ENCODE measurements around the gene ISM1.

Gene ISM1

GRCh38 chr20:13290724-13291123 is 69.7 kb downstream of the ISM1 start:
- ChIA-PET CTCF (interaction anchor here (1.1 to 1.7 kb wide), 3 partner anchors 12 to 367 kb away, joined by 3 to 4 read pairs (median 3); no protein-coding TSS in a partner anchor), POLR2A (no interaction called here)
- no peak for TF ChIP-seq CTCF (IDR thresholded peaks at IDR 0.05; ENCODE audit: control extremely low read depth, extremely low read depth, low read depth, missing control alignments)
- DNase-seq (ENCODE audit: extremely low spot score) = no peak

- ChIA-PET POLR2A (no interaction called here), CTCF (interaction anchor here (1.1 to 1.7 kb wide), 4 partner anchors 12 to 367 kb away, joined by 3 to 7 read pairs (median 4); no protein-coding TSS in a partner anchor)
These were observed 70.1 kb downstream of the ISM1 start for GRCh38 chr20:13291157-13291556.

GRCh38 chr20:13292201-13292885 is 71.3 kb downstream of the ISM1 start:
- CTCF ChIA-PET = interaction anchor here (0.9 to 2.2 kb wide), 3 partner anchors 10 to 13 kb away, joined by 3 to 10 read pairs (median 7); no protein-coding TSS in a partner anchor
- POLR2A ChIA-PET = no interaction called here

More at GRCh38 chr20:13291157-13291556, 70.1 kb downstream of the ISM1 start:
- no peak for TF ChIP-seq CTCF (IDR thresholded peaks at IDR 0.05; ENCODE audit: control extremely low read depth, extremely low read depth, low read depth, missing control alignments)
- no peak for DNase-seq (ENCODE audit: extremely low spot score)

GRCh38 chr20:13294522-13294921 is 73.4 kb downstream of the ISM1 start:
- ChIA-PET CTCF (interaction anchor here (0.9 to 2.2 kb wide), 4 partner anchors 8 to 32 kb away, joined by 3 to 10 read pairs (median 4); no protein-coding TSS in a partner anchor), POLR2A (no interaction called here)
- no peak for TF ChIP-seq CTCF (IDR thresholded peaks at IDR 0.05; ENCODE audit: control extremely low read depth, extremely low read depth, low read depth, missing control alignments)
- no peak for DNase-seq (ENCODE audit: extremely low spot score)

More at GRCh38 chr20:13292201-13292885, 71.3 kb downstream of the ISM1 start:
- DNase-seq (ENCODE audit: extremely low spot score) = no peak
- no peak for TF ChIP-seq CTCF (IDR thresholded peaks at IDR 0.05; ENCODE audit: control extremely low read depth, extremely low read depth, low read depth, missing control alignments)

- POLR2A ChIA-PET = no interaction called here
- no peak for DNase-seq (ENCODE audit: extremely low spot score)
- no peak for TF ChIP-seq CTCF (IDR thresholded peaks at IDR 0.05; ENCODE audit: control extremely low read depth, extremely low read depth, low read depth, missing control alignments)
- CTCF ChIA-PET = no interaction called here
These were observed 74.6 kb downstream of the ISM1 start for GRCh38 chr20:13295637-13296036.

GRCh38 chr20:13296070-13296469 is 75.0 kb downstream of the ISM1 start:
- ChIA-PET POLR2A (no interaction called here), CTCF (no interaction called here)
- no peak for DNase-seq (ENCODE audit: extremely low spot score)
- no peak for TF ChIP-seq CTCF (IDR thresholded peaks at IDR 0.05; ENCODE audit: control extremely low read depth, extremely low read depth, low read depth, missing control alignments)
